Activated CD8-positive, alpha-beta T cell treated with anti-CD3 and anti-CD28 coated beads for 36 hours (primary cell): Measurements from ENCODE around the gene PITRM1. TPM values are rescaled to one million over a fixed set of nuclear protein-coding genes. Genes with fewer than 3 reads are reported as not detected.

Source experiments
- ATAC-seq: fragments of 200-7000 bp; cut with Tn5 transposase; one replicate; pipeline ENCODE4 v1.10.0; 2021; ENCODE audit warnings: mild to moderate bottlenecking, moderate library complexity
- CTCF ChIA-PET: fragments of 350-600 bp; sonication (Branson Sonifier 250); formaldehyde crosslinking; loops from one replicate; lab custom pipeline; 2021; ENCODE audit warnings: antibody characterized with exemption; lab: Charles Lee
- POLR2A ChIA-PET: fragments of 350-600 bp; sonication (Branson Sonifier 250); formaldehyde crosslinking; loops from one replicate; lab custom pipeline; 2021; ENCODE audit warnings: antibody characterized with exemption; lab: Charles Lee
- DNase-seq: peaks from one replicate; pipeline ENCODE4 v3.0.0-alpha.2; 2020
- H3K27ac Mint-ChIP-seq: one replicate; pipeline ENCODE4 v1.8.0; 2021; ENCODE audit warnings: mild to moderate bottlenecking, mixed read lengths
- H3K27me3 Mint-ChIP-seq: one replicate; pipeline ENCODE4 v1.8.0; 2021; ENCODE audit warnings: mixed read lengths
- H3K36me3 Mint-ChIP-seq: one replicate; pipeline ENCODE4 v1.8.0; 2021; ENCODE audit warnings: low read depth, mixed read lengths
- H3K4me1 Mint-ChIP-seq: one replicate; pipeline ENCODE4 v1.8.0; 2021; ENCODE audit warnings: low read depth, mixed read lengths
- H3K4me3 Mint-ChIP-seq: one replicate; pipeline ENCODE4 v1.8.0; 2021; ENCODE audit warnings: mild to moderate bottlenecking, moderate library complexity, mixed read lengths
- H3K9me3 Mint-ChIP-seq: one replicate; pipeline ENCODE4 v1.8.0; 2021; ENCODE audit warnings: mixed read lengths
- CTCF ChIP-seq: fragments of 200-600 bp; IDR thresholded peaks from one replicate; pipeline ENCODE4 v1.8.0; 2022; ENCODE audit warnings: antibody characterized with exemption, mild to moderate bottlenecking
- intact Hi-C: fragments of 100-400 bp; cut with micrococcal nuclease; formaldehyde crosslinking; loops from one replicate; pipeline ENCODE4 v1.10.0; 2022
- total RNA-seq, 2 experiments: library from RNA; stranded (reverse); gene quantifications; one replicate each; pipeline ENCODE4 v1.2.3, GENCODE V29; 2021

The PITRM1 gene
- total RNA-seq, 2 experiments from 2014 or later: 77.6 to 78.6 TPM

GRCh38 chr10:3148041-3148440 is 24.5 kb downstream of the PITRM1 start:
- Mint-ChIP-seq H3K36me3 (peaks cover 40% of the 10 kb centered on the region), H3K27ac (no peak overlapping the region), H3K4me3 (no peak overlapping the region), H3K4me1 (peaks cover 5% of the 10 kb centered on the region), H3K9me3 (no peaks in the 10 kb centered on the region), H3K27me3 (no peaks in the 10 kb centered on the region)
- no peak for TF ChIP-seq CTCF
- DNase-seq (no peak), ATAC-seq (no peak)
- ChIA-PET CTCF (no interaction called here), POLR2A (interaction anchor here (1.4 kb wide), 1 partner anchor 31 kb away, joined by 3 read pairs; no protein-coding TSS in a partner anchor)
- intact Hi-C loops: no loop called here

GRCh38 chr10:3147117-3147820 is 25.3 kb downstream of the PITRM1 start:
- Mint-ChIP-seq H3K27ac (no peak overlapping the region), H3K9me3 (no peaks in the 10 kb centered on the region), H3K36me3 (peaks cover 39% of the 10 kb centered on the region), H3K27me3 (no peaks in the 10 kb centered on the region), H3K4me3 (no peak overlapping the region), H3K4me1 (peaks cover 4% of the 10 kb centered on the region)
- ChIA-PET CTCF (no interaction called here), POLR2A (interaction anchor here (1.4 kb wide), 1 partner anchor 30 kb away, joined by 3 read pairs; no protein-coding TSS in a partner anchor)
- ATAC-seq (no peak), DNase-seq (no peak)
- no peak for TF ChIP-seq CTCF
- intact Hi-C loops: no loop called here

GRCh38 chr10:3146289-3146688 is 26.3 kb downstream of the PITRM1 start:
- Mint-ChIP-seq H3K4me1 (no peaks in the 10 kb centered on the region), H3K9me3 (no peaks in the 10 kb centered on the region), H3K27me3 (no peaks in the 10 kb centered on the region), H3K27ac (no peak overlapping the region), H3K4me3 (no peak overlapping the region), H3K36me3 (peaks cover 43% of the 10 kb centered on the region)
- no peak for DNase-seq
- ChIA-PET POLR2A (interaction anchor here (0.6 kb wide), 1 partner anchor 36 kb away, joined by 3 read pairs; no protein-coding TSS in a partner anchor), CTCF (no interaction called here)
- TF ChIP-seq CTCF: no peak
- intact Hi-C loops: no loop called here
- no peak for ATAC-seq

- Mint-ChIP-seq H3K4me1 (no peaks in the 10 kb centered on the region), H3K4me3 (no peak overlapping the region), H3K9me3 (no peaks in the 10 kb centered on the region), H3K27me3 (no peaks in the 10 kb centered on the region), H3K36me3 (peaks cover 46% of the 10 kb centered on the region), H3K27ac (no peak overlapping the region)
- ATAC-seq (no peak), DNase-seq (no peak)
- ChIA-PET CTCF (no interaction called here), POLR2A (interaction anchor here (0.6 kb wide), 1 partner anchor 35 kb away, joined by 3 read pairs; no protein-coding TSS in a partner anchor)
- intact Hi-C loops: no loop called here
- no peak for TF ChIP-seq CTCF
These were observed 27.2 kb downstream of the PITRM1 start for GRCh38 chr10:3145366-3145765.

GRCh38 chr10:3143791-3144434 is 28.7 kb downstream of the PITRM1 start:
- Mint-ChIP-seq H3K27me3 (no peaks in the 10 kb centered on the region), H3K27ac (no peak overlapping the region), H3K9me3 (no peaks in the 10 kb centered on the region), H3K36me3 (peaks cover 52% of the 10 kb centered on the region), H3K4me1 (no peaks in the 10 kb centered on the region), H3K4me3 (no peak overlapping the region)
- no peak for DNase-seq
- ChIA-PET POLR2A (no interaction called here), CTCF (interaction anchor here (1.7 kb wide), 1 partner anchor 21 kb away, joined by 4 read pairs; no protein-coding TSS in a partner anchor)
- TF ChIP-seq CTCF: no peak
- no peak for ATAC-seq
- intact Hi-C loops: no loop called here
